Thymus (tissue), 11 donors: Measurements from ENCODE around the gene ELAVL3. TPM values are rescaled to one million over a fixed set of nuclear protein-coding genes. Genes with fewer than 3 reads are reported as not detected.
"Not testable (repeated sequence)": the region's sequence is repeated elsewhere in the genome, so short reads cannot be mapped to it uniquely, and the experiment has no call there.

ENCODE experiments used
- DNase-seq, 9 donors: peaks; one replicate each; pipeline ENCODE4 v3.0.0-alpha.2; 2013; ENCODE audit warnings: low spot score in 9 of 9, low read depth in 6 of 9, missing footprints in 1 of 9
- H3K27ac ChIP-seq, 2 donors: one replicate each; pipeline ENCODE4 v1.5.1; 2013; ENCODE audit warnings: control low read depth in 1 of 2, low read depth in 1 of 2, low read length in 1 of 2, mild to moderate bottlenecking in 1 of 2, moderate library complexity in 1 of 2
- H3K27me3 ChIP-seq, 2 donors: one replicate each; pipeline ENCODE4 v1.5.1; 2013; ENCODE audit warnings: low read length in 1 of 2; ENCODE audit not compliant: control insufficient read depth in 2 of 2, insufficient read depth in 1 of 2
- H3K36me3 ChIP-seq, 2 donors: one replicate each; pipeline ENCODE4 v1.5.1; 2013; ENCODE audit warnings: low read length in 1 of 2, mild to moderate bottlenecking in 1 of 2, moderate library complexity in 1 of 2; ENCODE audit not compliant: control insufficient read depth in 2 of 2, insufficient read depth in 2 of 2
- H3K4me1 ChIP-seq, 2 donors: one replicate each; pipeline ENCODE4 v1.5.1; 2013; ENCODE audit warnings: low read length in 2 of 2; ENCODE audit not compliant: control insufficient read depth in 2 of 2, insufficient read depth in 2 of 2
- H3K4me3 ChIP-seq, 2 donors: one replicate each; pipeline ENCODE4 v1.5.1; 2013; ENCODE audit warnings: low read length in 2 of 2, control low read depth in 1 of 2, mild to moderate bottlenecking in 1 of 2
- H3K9me3 ChIP-seq, 2 donors: one replicate each; pipeline ENCODE4 v1.5.1; 2013; ENCODE audit warnings: low read length in 1 of 2, mild to moderate bottlenecking in 1 of 2; ENCODE audit not compliant: control insufficient read depth in 2 of 2, insufficient read depth in 1 of 2
- WGBS: extraction: QIAGEN DNeasy Blood & Tissue Kit; methylation state at CpG from one replicate; pipeline ENCODE4 v1.1.7; 2013; 5-methylcytosine and 5-hydroxymethylcytosine counted together
- polyA plus RNA-seq: library from polyadenylated mRNA; stranded (reverse); fragments of 200-250 nt; gene quantifications from one replicate; pipeline ENCODE4 v1.2.3, GENCODE V29; 2013
- total RNA-seq: library from RNA; stranded (reverse); fragments of 120-200 nt; gene quantifications from one replicate; pipeline ENCODE4 v1.2.4, GENCODE V29; 2013
- donor health status: healthy.

The ELAVL3 gene
- total and polyA plus RNA-seq, 2 donors: 0.05 to 0.09 TPM

- H3K4me3 ChIP-seq, H3K27ac ChIP-seq, DNase-seq, H3K9me3 ChIP-seq, H3K27me3 ChIP-seq, H3K36me3 ChIP-seq, H3K4me1 ChIP-seq: not testable (repeated sequence)
- WGBS: 92% methylated on average over 8 of the region's 8 CpGs
Observed at GRCh38 chr19:11468266-11468845, 12.5 kb downstream of the ELAVL3 start.

- no peaks in the 10 kb centered on the region for H3K36me3 ChIP-seq
- WGBS: 53% methylated on average over 8 of the region's 8 CpGs
- H3K27ac ChIP-seq: no peak overlapping the region
- H3K4me3 ChIP-seq: no peak overlapping the region
- no peaks in the 10 kb centered on the region for H3K9me3 ChIP-seq
- no peak for DNase-seq
- no peaks in the 10 kb centered on the region for H3K4me1 ChIP-seq
- peaks cover 0 to 2% of the 10 kb centered on the region in 2 donors for H3K27me3 ChIP-seq
Observed at GRCh38 chr19:11465600-11465999, 15.2 kb downstream of the ELAVL3 start.

- peaks cover 0 to 6% of the 10 kb centered on the region in 2 donors for H3K27me3 ChIP-seq
- no peaks in the 10 kb centered on the region for H3K4me1 ChIP-seq
- H3K4me3 ChIP-seq: no peak overlapping the region
- no peak overlapping the region for H3K27ac ChIP-seq
- H3K36me3 ChIP-seq: no peaks in the 10 kb centered on the region
- no peak for DNase-seq
- WGBS: 94% methylated on average over 11 of the region's 11 CpGs
- H3K9me3 ChIP-seq: no peaks in the 10 kb centered on the region
Observed at GRCh38 chr19:11464333-11465265, 16.2 kb downstream of the ELAVL3 start.

GRCh38 chr19:11463391-11463790 lies 17.5 kb downstream of the ELAVL3 start:
- 83% methylated on average over 12 of the region's 12 CpGs for WGBS
- Histone ChIP-seq H3K9me3 (no peaks in the 10 kb centered on the region), H3K36me3 (no peaks in the 10 kb centered on the region), H3K4me1 (no peaks in the 10 kb centered on the region), H3K27me3 (peaks cover 0 to 4% of the 10 kb centered on the region in 2 donors), H3K27ac (no peak overlapping the region), H3K4me3 (no peak overlapping the region)
- DNase-seq: no peak

GRCh38 chr19:11461453-11461852 lies 19.4 kb downstream of the ELAVL3 start:
- H3K27ac ChIP-seq: no peak overlapping the region
- WGBS: 86% methylated on average over 2 of the region's 2 CpGs
- no peaks in the 10 kb centered on the region for H3K4me1 ChIP-seq
- peaks cover 0 to 15% of the 10 kb centered on the region in 2 donors for H3K27me3 ChIP-seq
- no peak for DNase-seq
- no peaks in the 10 kb centered on the region for H3K36me3 ChIP-seq
- no peaks in the 10 kb centered on the region for H3K9me3 ChIP-seq
- H3K4me3 ChIP-seq: no peak overlapping the region

GRCh38 chr19:11460207-11460606 lies 20.6 kb downstream of the ELAVL3 start:
- Histone ChIP-seq H3K27me3 (peaks cover 0 to 18% of the 10 kb centered on the region in 2 donors), H3K4me3 (no peak overlapping the region), H3K4me1 (no peaks in the 10 kb centered on the region), H3K9me3 (no peaks in the 10 kb centered on the region), H3K27ac (no peak overlapping the region), H3K36me3 (no peaks in the 10 kb centered on the region)
- 61% methylated on average over 4 of the region's 4 CpGs for WGBS
- no peak for DNase-seq

- H3K4me3 ChIP-seq, H3K4me1 ChIP-seq, DNase-seq, H3K27ac ChIP-seq, H3K9me3 ChIP-seq, H3K36me3 ChIP-seq: not testable (repeated sequence)
- peaks cover 0 to 24% of the 10 kb centered on the region in 2 donors for H3K27me3 ChIP-seq
- WGBS: 88% methylated on average over 11 of the region's 11 CpGs
Observed at GRCh38 chr19:11458912-11459311, 21.9 kb downstream of the ELAVL3 start.

- 89% methylated on average over 19 of the region's 19 CpGs for WGBS
- Histone ChIP-seq H3K27ac (no peak overlapping the region), H3K36me3 (no peaks in the 10 kb centered on the region), H3K9me3 (no peaks in the 10 kb centered on the region), H3K4me3 (no peak overlapping the region), H3K4me1 (no peaks in the 10 kb centered on the region), H3K27me3 (peaks cover 0 to 25% of the 10 kb centered on the region in 2 donors)
- no peak for DNase-seq
Observed at GRCh38 chr19:11458236-11458900, 22.5 kb downstream of the ELAVL3 start.

GRCh38 chr19:11457831-11458230 lies 23.0 kb downstream of the ELAVL3 start:
- Histone ChIP-seq H3K27ac (no peak overlapping the region), H3K9me3 (no peaks in the 10 kb centered on the region), H3K36me3 (no peaks in the 10 kb centered on the region), H3K4me3 (no peak overlapping the region), H3K4me1 (no peaks in the 10 kb centered on the region), H3K27me3 (peaks cover 0 to 25% of the 10 kb centered on the region in 2 donors)
- 90% methylated on average over 20 of the region's 20 CpGs for WGBS
- no peak for DNase-seq
